Esophagus squamous epithelium (tissue), 4 donors: ENCODE measurements around the gene DCTN1.

Experiments used
- CTCF ChIP-seq, 6 experiments: fragments of 450-650 bp in 4 of 6; fragments of 200-600 bp in 2 of 6; sonication (generic) in 2 of 6; IDR thresholded peaks; one replicate each; pipeline ENCODE4 v1.5.1; 2016 to 2019; ENCODE audit warnings: antibody characterized with exemption in 6 of 6, mild to moderate bottlenecking in 4 of 6, moderate library complexity in 4 of 6
- POLR2A ChIP-seq, 4 donors: fragments of 450-650 bp; IDR thresholded peaks; one replicate each; pipeline ENCODE4 v1.6.1; 2017; ENCODE audit warnings: antibody characterized with exemption in 4 of 4, mild to moderate bottlenecking in 4 of 4, moderate library complexity in 3 of 4

GRCh38 chr2:74383254-74383653, 3.1 kb upstream of the DCTN1 start:
- no peak for TF ChIP-seq CTCF (IDR thresholded peaks at IDR 0.05)
- no peak for TF ChIP-seq POLR2A (IDR thresholded peaks at IDR 0.05)
